ENCODE data around the gene SDK1.

GRCh38 chr7:3464900-3465622 is 164.0 kb downstream of the SDK1 start:
- TF ChIP-seq ELF4 (IDR thresholded peaks at IDR 0.05) (no peak), SUZ12 (IDR thresholded peaks at IDR 0.05) (no peak), BHLHE40 (IDR thresholded peaks at IDR 0.05; ENCODE audit: borderline replicate concordance) (no peak), L3MBTL2 (conservative IDR thresholded peaks at IDR 0.05) (no peak)
